Measurements from ENCODE around the gene ASIC4. TPM values are rescaled to one million over a fixed set of nuclear protein-coding genes. Genes with fewer than 3 reads are reported as not detected.

Gene ASIC4
- total and polyA plus RNA-seq, 2 of the 13 experiments (the other 11 are each of a cell fraction or from before 2014, with no cell fraction given), result 0.03 TPM; not detected in 1

- TF ChIP-seq MXD1 (CRISPR knock-in tag; IDR thresholded peaks at IDR 0.05) (no peak), CSRNP2 (CRISPR knock-in tag; conservative IDR thresholded peaks at IDR 0.05; ENCODE audit: low read depth) (no peak), TBX2 (CRISPR knock-in tag; IDR thresholded peaks at IDR 0.05; ENCODE audit: borderline replicate concordance) (peak; percentile 36; the same call in 1 of the 2 replicates), NCOA2 (CRISPR knock-in tag; IDR thresholded peaks at IDR 0.05) (peak; percentile 83), ZSCAN29 (CRISPR knock-in tag; conservative IDR thresholded peaks at IDR 0.05) (no peak), NCOA1 (CRISPR knock-in tag; IDR thresholded peaks at IDR 0.05) (no peak), ZXDC (CRISPR knock-in tag; IDR thresholded peaks at IDR 0.05) (no peak), HMGXB3 (CRISPR knock-in tag; IDR thresholded peaks at IDR 0.05; ENCODE audit: borderline replicate concordance) (peak; percentile 68; the same call in 1 of the 2 replicates), PRDM4 (CRISPR knock-in tag; IDR thresholded peaks at IDR 0.05; ENCODE audit: borderline replicate concordance) (no peak), MED1 (CRISPR knock-in tag; IDR thresholded peaks at IDR 0.05) (peak; percentile 87), ZNF574 (CRISPR knock-in tag; IDR thresholded peaks at IDR 0.05) (peak; percentile 72), ZNF101 (CRISPR knock-in tag; IDR thresholded peaks at IDR 0.05; ENCODE audit: borderline replicate concordance, low read depth) (no peak)
Observed at GRCh38 chr2:219545943-219546352, 31.7 kb downstream of the ASIC4 start (continued).

Data from HepG2 (cell line).